Activated T-cell treated with anti-CD3 and anti-CD28 coated beads, Interleukin-2, amount 50 U/mL, for 1 hour (primary cell): ENCODE results near the gene TTPAL.

Experiments
- DNase-seq: peaks from one replicate; pipeline ENCODE4 v3.0.0-alpha.2; 2020

TTPAL gene

GRCh38 chr20:44475694-44476560, at the start of gene TTPAL:
Gene TTPAL (plus strand): TSS chr20:44475874. CDS start chr20:44480000, 4,126 bp downstream.
- peak; percentile 91 for DNase-seq

GRCh38 chr20:44425923-44426322, 49.8 kb upstream of the TTPAL start:
- DNase-seq = no peak

DNA sequence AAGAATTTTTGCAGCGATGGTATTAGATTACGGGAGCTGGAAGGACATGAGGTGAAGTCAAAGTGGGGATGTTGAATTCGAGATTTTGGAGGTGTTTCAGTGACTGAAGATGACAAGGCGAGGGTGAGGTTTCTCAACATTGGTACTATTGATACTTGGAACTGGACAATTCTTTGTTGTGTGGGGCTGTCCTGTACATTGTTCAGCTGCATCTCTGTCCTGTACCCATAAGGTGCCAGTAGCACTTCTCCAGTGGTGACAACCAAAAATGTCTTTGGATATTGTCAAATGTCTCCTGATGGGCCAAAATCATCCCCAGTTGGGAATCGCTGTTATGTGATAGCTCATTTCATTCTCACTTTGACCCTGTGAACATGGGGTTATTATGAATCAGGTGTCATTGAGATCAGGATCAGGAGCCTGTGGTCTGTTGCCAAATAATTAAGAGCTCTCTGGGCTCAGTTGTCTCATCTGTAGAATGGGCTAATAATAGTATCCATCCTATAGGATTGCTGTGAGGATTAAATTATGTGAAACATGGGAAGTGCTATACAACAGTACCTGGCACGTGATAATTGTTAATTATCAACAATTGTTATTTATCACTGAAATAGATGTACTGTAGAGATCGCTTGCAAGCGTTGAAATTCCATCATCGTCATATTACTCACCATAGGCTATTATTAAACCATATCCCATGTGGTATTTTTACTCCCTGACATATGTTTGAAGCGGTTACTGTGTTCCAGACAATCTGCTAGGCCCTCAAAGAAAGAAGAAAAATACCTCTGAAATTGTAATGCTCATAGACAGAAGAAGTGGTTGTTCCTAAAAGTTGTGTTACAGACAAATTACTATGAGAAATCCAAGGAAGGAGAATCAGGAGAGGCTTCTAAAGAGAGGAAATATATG, 48.5 kb upstream of the TTPAL start:
- no peak for DNase-seq

DNA sequence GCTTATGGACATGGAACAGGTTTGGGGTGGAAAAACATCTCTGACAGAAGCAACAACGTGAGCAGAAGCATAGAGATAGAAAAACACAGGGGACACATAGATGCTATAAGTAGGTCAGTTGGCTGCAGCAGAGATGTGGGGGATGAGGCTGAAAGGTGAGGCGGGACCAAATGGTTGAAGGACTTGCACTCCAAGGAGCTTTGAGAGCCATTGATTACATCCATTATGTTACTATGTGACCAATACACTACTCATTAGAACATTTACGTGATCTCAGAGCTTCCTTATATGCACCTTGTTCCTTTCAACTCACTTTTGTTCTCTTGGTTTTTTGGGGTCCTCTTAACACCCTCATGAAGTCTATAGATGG, 47.9 kb upstream of the TTPAL start:
- no peak for DNase-seq

GRCh38 chr20:44428174-44429016, 47.3 kb upstream of the TTPAL start:
- DNase-seq = no peak

DNA sequence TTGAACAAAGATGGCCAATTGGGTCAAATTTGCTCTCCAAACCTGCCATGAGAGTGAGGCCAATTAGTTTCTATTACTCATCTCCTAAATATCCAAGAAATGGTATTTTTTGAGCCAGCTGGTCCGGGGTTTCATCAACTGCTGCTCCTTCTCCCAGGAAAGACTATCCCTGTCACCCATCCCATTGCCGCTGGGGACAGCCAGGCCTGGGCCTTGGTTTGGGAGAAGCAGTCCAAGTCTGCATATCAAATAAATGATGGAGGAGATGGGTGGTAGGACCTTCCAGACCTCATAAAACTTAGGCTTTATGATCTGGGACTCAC, 46.7 kb upstream of the TTPAL start:
- DNase-seq = no peak

GRCh38 chr20:44429419-44430269, 46.0 kb upstream of the TTPAL start:
- no peak for DNase-seq

- no peak for DNase-seq
Observed at GRCh38 chr20:44430270-44431065, 45.2 kb upstream of the TTPAL start.

GRCh38 chr20:44431118-44431501, 44.6 kb upstream of the TTPAL start:
- DNase-seq = no peak

- no peak for DNase-seq
Observed at GRCh38 chr20:44431502-44432234, 44.0 kb upstream of the TTPAL start.

DNA sequence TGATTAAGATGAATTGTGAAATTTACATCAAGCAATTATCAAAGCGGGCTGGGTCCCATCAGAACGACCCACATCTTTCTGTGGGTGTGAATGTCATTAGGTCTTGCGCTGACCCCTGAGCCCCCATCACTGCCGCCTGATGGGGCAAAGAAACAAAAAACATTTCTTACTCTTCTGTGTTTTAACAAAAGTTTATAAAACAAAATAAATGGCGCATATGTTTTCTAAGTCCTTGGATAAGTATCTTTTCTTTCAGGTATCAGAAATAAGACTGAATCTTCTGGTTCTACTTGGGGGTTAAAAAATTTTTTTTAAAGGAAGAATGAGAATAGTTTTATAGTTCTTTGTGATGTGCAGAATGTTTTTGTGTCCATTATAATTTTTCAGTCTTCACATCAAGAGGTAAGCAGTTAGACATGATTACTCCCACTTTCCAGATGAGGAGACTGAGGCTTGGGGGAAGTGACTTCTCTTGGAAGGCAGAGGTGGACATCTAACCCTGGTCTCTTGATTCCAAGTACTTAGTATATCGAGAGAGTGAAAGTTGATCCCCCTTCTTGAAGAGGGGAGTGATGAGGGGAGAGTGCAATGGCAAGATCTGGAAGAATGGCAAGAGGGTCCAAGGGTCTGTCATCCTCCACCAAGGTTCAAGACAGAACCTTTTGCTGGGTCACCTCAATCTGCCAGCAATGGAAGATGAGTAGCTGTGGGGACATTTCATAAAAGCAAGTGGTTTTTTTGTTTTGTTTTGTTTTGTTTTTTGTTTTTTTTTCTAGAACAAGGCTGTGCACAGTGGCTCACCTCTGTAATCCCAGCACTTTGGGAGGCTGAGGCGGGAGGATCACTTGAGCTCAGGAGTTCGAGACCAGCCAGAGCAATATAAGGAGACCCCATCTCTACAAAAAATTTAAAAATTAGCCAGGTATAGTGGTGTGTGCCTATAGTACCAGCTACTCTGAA, 42.8 kb upstream of the TTPAL start:
- no peak for DNase-seq

DNA sequence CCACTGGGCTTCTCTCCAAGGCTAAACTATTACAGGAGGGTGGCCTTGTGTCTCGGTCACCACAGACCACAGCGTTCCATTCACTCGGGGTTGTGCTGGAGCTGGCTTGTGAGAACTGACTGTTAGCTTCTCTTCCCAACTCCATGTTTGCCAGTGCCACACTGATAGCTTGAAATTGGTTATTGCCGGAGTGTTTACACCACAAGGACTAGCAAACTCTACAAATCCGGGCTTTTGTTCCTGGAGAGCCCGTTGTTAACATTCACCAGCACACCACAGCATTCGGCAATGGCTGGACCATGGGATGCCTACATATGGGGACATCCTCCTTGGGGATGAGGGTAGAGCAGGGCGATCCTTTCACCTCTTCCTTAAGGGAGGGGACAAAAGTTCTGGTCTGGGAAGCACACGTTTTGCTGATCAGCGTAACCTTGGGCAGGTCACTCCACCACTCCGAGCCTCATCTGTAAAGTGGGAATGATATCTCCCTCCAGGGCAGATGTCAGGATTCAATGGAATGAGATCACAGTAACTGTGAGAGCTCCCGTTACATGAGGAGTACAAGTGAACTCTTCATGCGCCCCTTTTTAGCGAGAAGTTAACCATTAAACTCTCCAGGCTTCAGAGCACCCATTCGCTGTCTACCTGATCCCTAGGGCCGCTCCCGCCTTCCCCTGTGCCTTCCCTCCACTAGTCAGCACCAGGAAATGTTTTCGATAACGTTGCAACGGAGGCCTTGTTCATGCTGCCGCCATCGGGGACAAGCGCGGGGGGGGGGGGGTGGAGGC, 41.7 kb upstream of the TTPAL start:
- no peak for DNase-seq

GRCh38 chr20:44435630-44436335, 39.9 kb upstream of the TTPAL start:
- no peak for DNase-seq

- no peak for DNase-seq
Observed at GRCh38 chr20:44436393-44436792, 39.3 kb upstream of the TTPAL start.

DNA sequence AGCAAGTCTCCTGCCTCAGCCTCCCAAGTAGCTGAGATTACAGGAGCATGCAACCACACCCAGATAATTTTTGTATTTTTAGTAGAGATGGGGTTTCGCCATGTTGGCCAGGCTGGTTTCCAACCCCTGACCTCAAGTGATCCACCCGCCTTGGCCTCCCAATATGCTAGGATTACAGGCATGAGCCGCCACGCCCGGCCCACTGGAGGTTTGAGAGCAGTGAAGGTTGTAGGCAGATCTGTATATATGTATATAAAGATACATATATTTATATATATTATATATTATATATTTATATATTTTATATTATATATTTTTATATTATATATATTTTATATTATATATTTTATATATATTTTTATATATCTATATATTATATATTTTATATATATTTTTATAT, 38.2 kb upstream of the TTPAL start:
- DNase-seq = no peak

GRCh38 chr20:44438782-44439181, 36.9 kb upstream of the TTPAL start:
- no peak for DNase-seq

DNA sequence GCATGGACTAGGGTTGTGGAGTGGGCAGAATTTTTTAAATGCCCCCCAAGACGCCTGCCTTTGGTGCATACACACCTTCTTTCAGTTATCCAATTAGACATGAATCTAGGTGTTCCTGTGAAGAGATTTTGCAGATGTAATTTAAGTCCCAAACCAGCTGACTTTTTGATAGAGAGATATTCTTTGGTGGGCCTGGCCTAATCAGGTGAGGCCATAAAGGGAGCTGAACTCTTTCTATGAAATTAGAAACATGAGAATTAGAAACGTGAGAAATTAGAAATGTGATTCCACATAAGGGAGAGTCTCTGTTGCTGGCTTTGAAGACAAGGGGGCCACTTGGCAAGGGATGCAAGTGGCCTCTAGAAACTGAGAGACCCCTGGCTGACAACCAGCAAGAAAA, 36.4 kb upstream of the TTPAL start:
- no peak for DNase-seq
